ENCODE measurements around the gene ZNF491.
"Not testable (repeated sequence)": the region's sequence is repeated elsewhere in the genome, so short reads cannot be mapped to it uniquely, and the experiment has no call there.

The ZNF491 gene

GRCh38 chr19:11797491-11797890 is 832 bp upstream of the ZNF491 start:
- Histone ChIP-seq H3K9ac (ENCODE audit: low read depth in 1 of 2, low read length in 2 of 2) (peak overlapping the region in 1 of 2 donors; percentile 2), H3K27ac (ENCODE audit: low read depth, low read length) (no peak overlapping the region), H3K36me3 (ENCODE audit: control insufficient read depth in 1 of 2, insufficient read depth in 2 of 2, low read length in 2 of 2) (no peaks in the 10 kb centered on the region), H3K9me3 (ENCODE audit: control insufficient read depth in 1 of 2, low read length in 2 of 2) (no peaks in the 10 kb centered on the region), H3K4me1 (ENCODE audit: control insufficient read depth in 1 of 2, insufficient read depth in 2 of 2, low read length in 2 of 2) (peaks cover 9 to 17% of the 10 kb centered on the region in 2 donors), H3K27me3 (ENCODE audit: control insufficient read depth in 1 of 2, insufficient read depth in 2 of 2, low read length in 2 of 2) (no peaks in the 10 kb centered on the region), H3K4me3 (ENCODE audit: low read depth in 1 of 2, low read length in 2 of 2) (peak overlapping the region; percentile 84 to 90)

- H3K4me1 ChIP-seq (ENCODE audit: control insufficient read depth in 1 of 2, insufficient read depth in 2 of 2, low read length in 2 of 2), result no peaks in the 10 kb centered on the region
- H3K4me3 ChIP-seq (ENCODE audit: low read depth in 1 of 2, low read length in 2 of 2), result no peak overlapping the region
- no peak overlapping the region for H3K27ac ChIP-seq (ENCODE audit: low read depth, low read length)
- H3K36me3 ChIP-seq (ENCODE audit: control insufficient read depth in 1 of 2, insufficient read depth in 2 of 2, low read length in 2 of 2), result peaks cover 0 to 12% of the 10 kb centered on the region in 2 donors
- H3K9me3 ChIP-seq (ENCODE audit: control insufficient read depth in 1 of 2, low read length in 2 of 2), result peaks cover 28 to 29% of the 10 kb centered on the region in 2 donors
- H3K9ac ChIP-seq (ENCODE audit: low read depth in 1 of 2, low read length in 2 of 2), result no peak overlapping the region
- no peaks in the 10 kb centered on the region for H3K27me3 ChIP-seq (ENCODE audit: control insufficient read depth in 1 of 2, insufficient read depth in 2 of 2, low read length in 2 of 2)
Measured at GRCh38 chr19:11806354-11807098, 8.2 kb downstream of the ZNF491 start.

GRCh38 chr19:11807099-11807380 is 8.7 kb downstream of the ZNF491 start:
- H3K27me3 ChIP-seq (ENCODE audit: control insufficient read depth in 1 of 2, insufficient read depth in 2 of 2, low read length in 2 of 2), result no peaks in the 10 kb centered on the region
- H3K9me3 ChIP-seq (ENCODE audit: control insufficient read depth in 1 of 2, low read length in 2 of 2), result peaks cover 28 to 29% of the 10 kb centered on the region in 2 donors
- peaks cover 0 to 12% of the 10 kb centered on the region in 2 donors for H3K36me3 ChIP-seq (ENCODE audit: control insufficient read depth in 1 of 2, insufficient read depth in 2 of 2, low read length in 2 of 2)
- no peak overlapping the region for H3K9ac ChIP-seq (ENCODE audit: low read depth in 1 of 2, low read length in 2 of 2)
- H3K27ac ChIP-seq (ENCODE audit: low read depth, low read length), result no peak overlapping the region
- H3K4me1 ChIP-seq (ENCODE audit: control insufficient read depth in 1 of 2, insufficient read depth in 2 of 2, low read length in 2 of 2), result no peaks in the 10 kb centered on the region
- no peak overlapping the region for H3K4me3 ChIP-seq (ENCODE audit: low read depth in 1 of 2, low read length in 2 of 2)

DNA sequence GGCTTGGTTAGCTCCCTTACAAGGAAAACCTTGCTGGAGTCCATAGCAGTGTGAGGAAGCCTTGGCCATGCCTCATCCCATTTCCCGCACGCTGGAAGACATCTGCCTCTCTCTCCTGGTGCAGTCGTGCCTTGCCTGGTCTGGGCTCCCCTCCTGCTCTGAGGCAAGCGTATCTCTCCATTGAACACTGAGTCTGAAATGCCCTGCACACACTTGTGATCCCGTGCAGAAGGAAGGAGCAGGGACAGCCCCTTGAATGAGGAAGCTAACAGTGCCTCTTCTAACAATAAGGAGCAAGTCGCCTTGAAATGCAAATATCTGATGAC is 15.3 kb downstream of the ZNF491 start:
- Histone ChIP-seq H3K4me1 (ENCODE audit: control insufficient read depth in 1 of 2, insufficient read depth in 2 of 2, low read length in 2 of 2) (peaks cover 6 to 8% of the 10 kb centered on the region in 2 donors), H3K9ac (ENCODE audit: low read depth in 1 of 2, low read length in 2 of 2) (peak overlapping the region; percentile 81 to 100), H3K4me3 (ENCODE audit: low read depth in 1 of 2, low read length in 2 of 2) (peak overlapping the region; percentile 85 to 99), H3K27me3 (ENCODE audit: control insufficient read depth in 1 of 2, insufficient read depth in 2 of 2, low read length in 2 of 2) (no peaks in the 10 kb centered on the region), H3K36me3 (ENCODE audit: control insufficient read depth in 1 of 2, insufficient read depth in 2 of 2, low read length in 2 of 2) (peaks cover 0 to 2% of the 10 kb centered on the region in 2 donors), H3K9me3 (ENCODE audit: control insufficient read depth in 1 of 2, low read length in 2 of 2) (no peaks in the 10 kb centered on the region), H3K27ac (ENCODE audit: low read depth, low read length) (no peak overlapping the region)

- Histone ChIP-seq H3K4me3 (ENCODE audit: low read depth in 1 of 2, low read length in 2 of 2) (peak within 1 kb of the TSS; percentile 85 to 99), H3K4me1 (ENCODE audit: control insufficient read depth in 1 of 2, insufficient read depth in 2 of 2, low read length in 2 of 2) (peaks cover 6 to 8% of the 10 kb centered on the region in 2 donors), H3K27me3 (ENCODE audit: control insufficient read depth in 1 of 2, insufficient read depth in 2 of 2, low read length in 2 of 2) (no peaks in the 10 kb centered on the region), H3K36me3 (ENCODE audit: control insufficient read depth in 1 of 2, insufficient read depth in 2 of 2, low read length in 2 of 2) (peaks cover 0 to 2% of the 10 kb centered on the region in 2 donors), H3K27ac (ENCODE audit: low read depth, low read length) (peak within 1 kb of the TSS; percentile 85), H3K9me3 (ENCODE audit: control insufficient read depth in 1 of 2, low read length in 2 of 2) (no peaks in the 10 kb centered on the region), H3K9ac (ENCODE audit: low read depth in 1 of 2, low read length in 2 of 2) (peak within 1 kb of the TSS; percentile 81 to 100)
Measured at GRCh38 chr19:11814029-11814699, 15.8 kb downstream of the ZNF491 start, which contains the start of gene ZNF440. Gene ZNF440 (plus strand): TSS chr19:11814273. CDS start chr19:11814448, 175 bp downstream.

GRCh38 chr19:11814700-11815035 is 16.3 kb downstream of the ZNF491 start:
- peaks cover 6 to 8% of the 10 kb centered on the region in 2 donors for H3K4me1 ChIP-seq (ENCODE audit: control insufficient read depth in 1 of 2, insufficient read depth in 2 of 2, low read length in 2 of 2)
- peak overlapping the region; percentile 85 for H3K27ac ChIP-seq (ENCODE audit: low read depth, low read length)
- H3K27me3 ChIP-seq (ENCODE audit: control insufficient read depth in 1 of 2, insufficient read depth in 2 of 2, low read length in 2 of 2), result no peaks in the 10 kb centered on the region
- no peaks in the 10 kb centered on the region for H3K9me3 ChIP-seq (ENCODE audit: control insufficient read depth in 1 of 2, low read length in 2 of 2)
- peak overlapping the region; percentile 81 to 100 for H3K9ac ChIP-seq (ENCODE audit: low read depth in 1 of 2, low read length in 2 of 2)
- H3K36me3 ChIP-seq (ENCODE audit: control insufficient read depth in 1 of 2, insufficient read depth in 2 of 2, low read length in 2 of 2), result peaks cover under 1 to 6% of the 10 kb centered on the region in 2 donors
- peak overlapping the region; percentile 85 to 99 for H3K4me3 ChIP-seq (ENCODE audit: low read depth in 1 of 2, low read length in 2 of 2)

- Histone ChIP-seq H3K9ac (ENCODE audit: low read depth in 1 of 2, low read length in 2 of 2) (no peak overlapping the region), H3K27me3 (ENCODE audit: control insufficient read depth in 1 of 2, insufficient read depth in 2 of 2, low read length in 2 of 2) (no peaks in the 10 kb centered on the region), H3K9me3 (ENCODE audit: control insufficient read depth in 1 of 2, low read length in 2 of 2) (peaks cover 12 to 16% of the 10 kb centered on the region in 2 donors), H3K36me3 (ENCODE audit: control insufficient read depth in 1 of 2, insufficient read depth in 2 of 2, low read length in 2 of 2) (peaks cover 3 to 25% of the 10 kb centered on the region in 2 donors), H3K27ac (ENCODE audit: low read depth, low read length) (no peak overlapping the region), H3K4me3 (ENCODE audit: low read depth in 1 of 2, low read length in 2 of 2) (no peak overlapping the region), H3K4me1 (ENCODE audit: control insufficient read depth in 1 of 2, insufficient read depth in 2 of 2, low read length in 2 of 2) (no peaks in the 10 kb centered on the region)
Measured at GRCh38 chr19:11821474-11822109, 23.3 kb downstream of the ZNF491 start.

- not testable (repeated sequence) for H3K27me3 ChIP-seq (ENCODE audit: control insufficient read depth in 1 of 2, insufficient read depth in 2 of 2, low read length in 2 of 2); H3K4me3 ChIP-seq (ENCODE audit: low read depth in 1 of 2, low read length in 2 of 2); H3K27ac ChIP-seq (ENCODE audit: low read depth, low read length); H3K9ac ChIP-seq (ENCODE audit: low read depth in 1 of 2, low read length in 2 of 2); H3K4me1 ChIP-seq (ENCODE audit: control insufficient read depth in 1 of 2, insufficient read depth in 2 of 2, low read length in 2 of 2)
- Histone ChIP-seq H3K36me3 (ENCODE audit: control insufficient read depth in 1 of 2, insufficient read depth in 2 of 2, low read length in 2 of 2) (peaks cover 27 to 60% of the 10 kb centered on the region in 2 donors), H3K9me3 (ENCODE audit: control insufficient read depth in 1 of 2, low read length in 2 of 2) (peaks cover 67 to 73% of the 10 kb centered on the region in 2 donors)
Measured at GRCh38 chr19:11828957-11829876, 30.9 kb downstream of the ZNF491 start.

DNA sequence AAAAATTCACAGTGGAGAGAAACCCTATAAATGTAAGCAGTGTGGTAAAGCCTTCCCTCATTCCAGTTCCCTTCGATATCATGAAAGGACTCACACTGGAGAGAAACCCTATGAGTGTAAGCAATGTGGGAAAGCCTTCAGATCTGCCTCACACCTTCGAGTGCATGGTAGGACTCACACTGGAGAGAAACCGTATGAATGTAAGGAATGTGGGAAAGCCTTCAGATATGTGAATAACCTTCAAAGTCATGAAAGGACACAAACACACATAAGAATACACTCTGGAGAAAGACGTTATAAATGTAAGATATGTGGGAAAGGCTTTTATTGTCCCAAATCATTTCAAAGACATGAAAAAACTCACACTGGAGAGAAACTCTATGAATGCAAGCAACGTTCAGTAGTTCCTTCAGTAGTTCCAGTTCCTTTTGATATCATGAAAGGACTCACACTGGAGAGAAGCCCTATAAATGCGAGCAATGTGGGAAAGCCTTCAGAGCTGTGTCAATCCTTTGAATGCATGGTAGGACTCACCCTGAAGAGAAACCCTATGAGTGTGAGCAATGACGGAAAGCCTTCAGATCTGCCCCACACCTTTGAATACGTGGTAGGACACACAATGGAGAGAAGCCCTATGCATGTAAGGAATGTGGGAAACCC is 34.1 kb downstream of the ZNF491 start:
- H3K36me3 ChIP-seq (ENCODE audit: control insufficient read depth in 1 of 2, insufficient read depth in 2 of 2, low read length in 2 of 2), result peaks cover 27 to 61% of the 10 kb centered on the region in 2 donors
- H3K4me1 ChIP-seq (ENCODE audit: control insufficient read depth in 1 of 2, insufficient read depth in 2 of 2, low read length in 2 of 2), result no peaks in the 10 kb centered on the region
- H3K27ac ChIP-seq (ENCODE audit: low read depth, low read length), result no peak overlapping the region
- no peak overlapping the region for H3K9ac ChIP-seq (ENCODE audit: low read depth in 1 of 2, low read length in 2 of 2)
- H3K27me3 ChIP-seq (ENCODE audit: control insufficient read depth in 1 of 2, insufficient read depth in 2 of 2, low read length in 2 of 2), result no peaks in the 10 kb centered on the region
- H3K4me3 ChIP-seq (ENCODE audit: low read depth in 1 of 2, low read length in 2 of 2), result peak overlapping the region; percentile 26 to 57
- H3K9me3 ChIP-seq (ENCODE audit: control insufficient read depth in 1 of 2, low read length in 2 of 2), result peaks cover 66 to 76% of the 10 kb centered on the region in 2 donors
